ENCODE data around the gene TMEM144.
"Not testable (repeated sequence)": the region's sequence is repeated elsewhere in the genome, so short reads cannot be mapped to it uniquely, and the experiment has no call there.

Gene TMEM144

GRCh38 chr4:158259955-158260575 lies 49.8 kb downstream of the TMEM144 start:
- Histone ChIP-seq H3K9me3 (ENCODE audit: severe bottlenecking) (no peaks in the 10 kb centered on the region), H3K4me3 (ENCODE audit: low read depth, low read length) (no peak overlapping the region)
- no peak for DNase-seq

GRCh38 chr4:158261480-158261879 lies 51.2 kb downstream of the TMEM144 start:
- H3K27ac ChIP-seq = no peak overlapping the region
- no peak overlapping the region for H3K4me3 ChIP-seq (ENCODE audit: low read depth, low read length)
- no peaks in the 10 kb centered on the region for H3K9me3 ChIP-seq (ENCODE audit: severe bottlenecking)
- TF ChIP-seq CTCF (IDR thresholded peaks at IDR 0.05; ENCODE audit: low read depth, low read length) = no peak
- no peak for DNase-seq
- H3K27me3 ChIP-seq (ENCODE audit: insufficient read depth, low read depth, severe bottlenecking) = no peaks in the 10 kb centered on the region
- H3K36me3 ChIP-seq = no peaks in the 10 kb centered on the region

More at GRCh38 chr4:158259955-158260575, 49.8 kb downstream of the TMEM144 start:
- no peak for TF ChIP-seq CTCF (IDR thresholded peaks at IDR 0.05; ENCODE audit: low read depth, low read length)
- no peak overlapping the region for H3K27ac ChIP-seq
- no peaks in the 10 kb centered on the region for H3K36me3 ChIP-seq
- H3K27me3 ChIP-seq (ENCODE audit: insufficient read depth, low read depth, severe bottlenecking) = no peaks in the 10 kb centered on the region

- Histone ChIP-seq H3K36me3 (no peaks in the 10 kb centered on the region), H3K27ac (no peak overlapping the region), H3K4me3 (ENCODE audit: low read depth, low read length) (no peak overlapping the region), H3K9me3 (ENCODE audit: severe bottlenecking) (no peaks in the 10 kb centered on the region), H3K27me3 (ENCODE audit: insufficient read depth, low read depth, severe bottlenecking) (no peaks in the 10 kb centered on the region)
- no peak for DNase-seq
- TF ChIP-seq CTCF (IDR thresholded peaks at IDR 0.05; ENCODE audit: low read depth, low read length) = no peak
Observed at GRCh38 chr4:158268553-158268952, 58.3 kb downstream of the TMEM144 start.

GRCh38 chr4:158274636-158275035 lies 64.3 kb downstream of the TMEM144 start:
- DNase-seq = no peak
- Histone ChIP-seq H3K36me3 (no peaks in the 10 kb centered on the region), H3K27ac (no peak overlapping the region), H3K9me3 (ENCODE audit: severe bottlenecking) (no peaks in the 10 kb centered on the region), H3K27me3 (ENCODE audit: insufficient read depth, low read depth, severe bottlenecking) (no peaks in the 10 kb centered on the region), H3K4me3 (ENCODE audit: low read depth, low read length) (no peak overlapping the region)
- no peak for TF ChIP-seq CTCF (IDR thresholded peaks at IDR 0.05; ENCODE audit: low read depth, low read length)

- no peak for DNase-seq
- Histone ChIP-seq H3K9me3 (ENCODE audit: severe bottlenecking) (no peaks in the 10 kb centered on the region), H3K27ac (no peak overlapping the region), H3K4me3 (ENCODE audit: low read depth, low read length) (no peak overlapping the region), H3K36me3 (no peaks in the 10 kb centered on the region), H3K27me3 (ENCODE audit: insufficient read depth, low read depth, severe bottlenecking) (no peaks in the 10 kb centered on the region)
- no peak for TF ChIP-seq CTCF (IDR thresholded peaks at IDR 0.05; ENCODE audit: low read depth, low read length)
Observed at GRCh38 chr4:158277558-158277957, 67.3 kb downstream of the TMEM144 start.

GRCh38 chr4:158279052-158279451 lies 68.8 kb downstream of the TMEM144 start:
- DNase-seq; H3K27ac ChIP-seq; H3K27me3 ChIP-seq (ENCODE audit: insufficient read depth, low read depth, severe bottlenecking); H3K9me3 ChIP-seq (ENCODE audit: severe bottlenecking); H3K4me3 ChIP-seq (ENCODE audit: low read depth, low read length); H3K36me3 ChIP-seq: not testable (repeated sequence)

Data from WERI-Rb-1 (cell line).